SH-SY5Y (cell line): ENCODE results near the gene NHLH2.

Experiments
- GATA2 ChIP-seq: IDR thresholded peaks from 2 replicates; pipeline ENCODE4 v1.6.1; 2011; ENCODE audit warnings: mild to moderate bottlenecking, low read depth, low read length
- GATA3 ChIP-seq: IDR thresholded peaks from 2 replicates; pipeline ENCODE4 v1.6.1; 2011; ENCODE audit warnings: low read depth, mild to moderate bottlenecking, low read length, moderate library complexity

DNA sequence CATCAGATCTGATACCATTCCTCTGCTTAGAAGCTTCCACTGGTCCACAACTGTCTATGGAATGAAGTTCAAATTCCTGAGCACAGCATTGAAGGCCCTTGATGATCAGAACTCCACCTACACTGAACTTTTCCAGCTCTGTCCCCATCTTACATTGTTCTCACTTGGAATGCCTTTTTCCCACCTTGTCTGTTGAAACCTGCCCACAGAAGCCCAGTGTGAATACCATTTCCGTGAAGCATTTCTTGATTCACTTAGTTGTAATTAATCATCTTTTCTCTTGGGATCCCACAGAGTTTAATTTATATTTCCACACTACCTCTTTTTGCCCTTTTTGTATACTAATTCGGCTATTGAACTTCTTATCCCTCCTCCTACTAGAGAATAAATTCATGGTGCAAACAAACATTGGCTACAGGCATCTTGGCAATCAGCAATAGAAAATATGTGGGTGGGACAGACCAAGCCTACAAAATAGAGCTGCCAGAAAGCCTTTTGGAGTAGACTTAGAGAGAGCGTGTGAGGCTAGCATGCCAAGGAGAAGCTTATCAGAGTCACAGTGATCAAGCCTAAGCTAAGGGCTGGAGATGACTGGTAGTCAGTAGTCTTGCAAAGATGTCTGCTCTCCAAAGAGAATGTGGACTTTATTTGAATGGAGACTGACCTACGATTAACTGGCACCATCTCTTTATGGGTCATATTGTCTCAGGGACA, 26.1 kb downstream of the NHLH2 start:
- TF ChIP-seq GATA2 (no peak), GATA3 (no peak)
